Putamen (tissue), 1 donor: ENCODE data around the gene DSCAM.

ENCODE experiments used
- DNase-seq: peaks from one replicate; pipeline ENCODE4 v3.0.0-alpha.2; 2016; ENCODE audit warnings: low spot score

Gene DSCAM

GRCh38 chr21:40615505-40616376, 231.2 kb downstream of the DSCAM start:
- no peak for DNase-seq

- DNase-seq, result no peak
Observed at GRCh38 chr21:40613546-40614030, 233.4 kb downstream of the DSCAM start.

- no peak for DNase-seq
Observed at GRCh38 chr21:40610345-40610744, 236.6 kb downstream of the DSCAM start.

DNA sequence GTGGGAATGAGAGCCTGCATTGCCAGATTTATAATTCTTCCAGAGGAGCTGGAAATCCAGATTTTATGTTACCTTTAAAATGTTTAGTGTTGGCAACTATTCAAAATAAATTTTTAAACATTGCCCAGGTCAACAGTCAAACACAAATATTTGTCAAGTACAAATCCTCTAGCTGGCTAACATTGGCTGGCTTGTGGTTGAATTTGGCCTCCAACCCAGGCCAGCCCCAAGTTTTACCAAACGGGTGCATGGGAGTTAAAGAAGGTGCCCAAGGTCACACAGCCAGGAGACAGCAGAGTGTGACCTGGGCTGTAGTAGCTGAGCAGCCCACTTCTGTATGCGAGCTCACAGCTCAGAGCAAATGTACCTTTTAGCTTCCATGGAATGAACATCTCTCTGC, 240.6 kb downstream of the DSCAM start:
- no peak for DNase-seq

DNA sequence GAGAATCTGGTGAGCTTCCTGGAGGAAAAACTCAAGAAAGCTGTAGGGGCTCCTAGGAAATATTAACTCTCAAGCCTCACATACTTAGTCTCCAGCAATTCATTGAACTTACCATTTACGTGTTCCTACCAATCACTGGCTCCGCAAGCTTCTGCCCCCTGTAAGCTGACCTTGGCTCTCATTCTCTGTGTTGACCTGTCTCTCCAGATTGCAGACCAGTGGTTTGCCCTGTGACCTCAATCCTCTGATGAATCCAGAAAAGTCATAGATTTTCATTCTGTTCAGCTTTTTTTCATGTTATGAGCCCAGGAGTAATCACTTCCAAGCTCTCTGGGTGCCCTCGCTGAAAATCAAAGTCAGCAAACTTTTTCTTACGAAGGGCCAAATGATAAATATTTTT, 241.9 kb downstream of the DSCAM start:
- no peak for DNase-seq

GRCh38 chr21:40603774-40604173, 243.2 kb downstream of the DSCAM start:
- DNase-seq, result no peak

- peak; percentile 8 for DNase-seq
Observed at GRCh38 chr21:40602080-40602479, 244.9 kb downstream of the DSCAM start.

DNA sequence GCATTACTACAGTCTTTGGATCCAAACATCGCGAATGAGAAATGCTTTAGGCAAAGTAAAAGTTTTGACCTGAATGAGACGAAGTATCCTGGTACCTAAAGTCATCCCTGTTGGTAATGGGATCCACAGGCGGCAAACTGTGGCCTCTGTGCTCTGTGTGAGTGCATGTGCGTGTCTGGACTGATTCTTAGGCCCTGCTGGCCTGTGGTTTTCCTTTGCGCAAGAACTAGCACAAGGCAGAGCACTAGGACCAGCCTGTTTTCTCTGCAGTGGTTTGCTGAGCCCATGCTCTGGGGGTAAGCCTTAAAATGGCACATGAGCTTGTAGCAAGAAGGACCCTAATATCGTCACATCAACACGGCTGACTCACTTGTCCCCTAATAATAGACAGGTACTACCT, 251.2 kb downstream of the DSCAM start:
- no peak for DNase-seq

GRCh38 chr21:40587736-40588346, 259.1 kb downstream of the DSCAM start:
- no peak for DNase-seq

DNA sequence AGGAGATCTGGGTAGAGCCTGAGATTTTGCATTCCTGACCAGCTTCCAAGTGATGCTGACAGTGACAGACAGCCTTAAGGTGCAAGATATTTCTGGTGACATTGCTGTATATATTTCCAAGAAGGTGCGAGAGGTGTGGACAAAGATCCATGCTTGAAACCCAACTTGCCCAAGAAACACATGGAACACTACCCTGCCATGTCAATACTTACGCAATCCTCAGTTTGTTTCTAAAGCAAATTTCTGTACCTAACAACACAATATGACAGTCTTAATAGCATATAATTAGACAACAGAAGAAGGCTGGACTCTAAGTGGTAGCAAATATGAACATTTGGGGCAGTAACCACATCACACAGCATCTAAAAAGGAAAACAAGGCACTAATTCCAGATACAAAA, 260.4 kb downstream of the DSCAM start:
- no peak for DNase-seq

- DNase-seq, result no peak
Observed at GRCh38 chr21:40577285-40578043, 269.5 kb downstream of the DSCAM start.

GRCh38 chr21:40575976-40576375, 271.0 kb downstream of the DSCAM start:
- DNase-seq, result no peak

GRCh38 chr21:40569357-40569756, 277.6 kb downstream of the DSCAM start:
- DNase-seq, result no peak

GRCh38 chr21:40568807-40569206, 278.2 kb downstream of the DSCAM start:
- no peak for DNase-seq

DNA sequence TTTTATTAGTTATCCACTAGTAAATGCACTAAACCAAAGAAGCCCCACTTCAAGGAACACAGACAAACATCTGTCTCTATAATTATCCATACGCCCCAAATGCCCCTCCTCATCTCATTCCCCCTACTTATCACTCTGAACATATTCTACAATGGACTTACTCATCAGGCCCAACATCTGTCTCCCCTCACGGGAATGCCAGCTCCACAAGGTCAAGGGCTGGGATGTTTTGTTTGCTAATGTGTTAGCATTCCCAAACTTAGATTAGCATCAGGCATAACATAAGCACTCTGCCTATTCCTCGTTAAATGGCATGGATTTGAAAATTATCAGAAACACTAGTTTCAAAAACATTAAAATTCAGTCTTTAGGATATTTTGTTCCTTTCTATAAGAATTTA, 279.5 kb downstream of the DSCAM start:
- DNase-seq, result no peak

GRCh38 chr21:40566486-40566885, 280.5 kb downstream of the DSCAM start:
- no peak for DNase-seq

- DNase-seq, result no peak
Observed at GRCh38 chr21:40564318-40564717, 282.6 kb downstream of the DSCAM start.

DNA sequence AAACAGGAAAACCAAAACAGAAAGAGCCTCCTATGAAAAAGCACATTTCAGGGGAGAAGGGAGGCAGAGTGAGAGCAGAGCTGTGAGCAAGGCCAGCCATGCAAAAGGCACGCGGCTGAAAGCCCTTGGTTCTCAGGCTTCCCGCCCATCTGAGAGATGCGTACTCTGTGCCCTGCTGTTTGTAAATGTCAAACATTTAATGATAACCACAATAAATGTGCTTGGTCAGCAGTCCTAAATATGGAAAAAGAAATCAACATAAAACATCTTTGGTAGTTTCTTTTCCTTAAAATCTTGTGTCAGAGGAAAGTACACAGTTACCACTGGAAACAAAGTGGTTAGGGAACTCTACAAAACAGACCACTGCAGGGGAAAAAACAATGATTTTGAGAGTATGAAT, 283.1 kb downstream of the DSCAM start:
- DNase-seq, result no peak

- no peak for DNase-seq
Observed at GRCh38 chr21:40562242-40563002, 284.5 kb downstream of the DSCAM start.

DNA sequence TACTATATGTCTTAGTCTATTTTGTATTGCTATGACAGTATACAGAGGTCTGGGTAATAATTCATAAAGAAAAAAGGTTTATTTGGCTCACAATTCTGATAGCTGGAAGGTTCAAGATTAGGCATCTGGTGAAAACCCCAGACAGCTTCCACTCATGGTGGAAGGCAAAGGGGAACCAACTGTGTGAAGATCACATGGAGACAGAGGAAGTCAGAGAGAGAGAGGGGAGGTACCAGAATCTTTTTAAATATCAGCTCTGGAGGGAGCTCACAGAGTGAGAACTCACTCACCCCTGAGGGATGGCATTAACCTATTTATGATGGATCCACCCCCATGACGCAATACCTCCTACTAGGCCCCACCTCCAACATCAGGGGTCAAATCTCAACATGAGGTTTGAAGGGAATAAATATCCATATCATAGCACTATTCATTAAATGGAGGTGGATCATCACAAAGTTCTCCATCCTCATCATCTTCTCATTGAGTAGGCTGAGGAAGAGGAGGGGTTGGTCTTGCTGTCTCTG, 290.5 kb downstream of the DSCAM start:
- DNase-seq, result no peak

GRCh38 chr21:40555021-40555528, 291.9 kb downstream of the DSCAM start:
- no peak for DNase-seq
